ENCODE results near the gene THAP7.
"Not testable (repeated sequence)": the region's sequence is repeated elsewhere in the genome, so short reads cannot be mapped to it uniquely, and the experiment has no call there.

Gene THAP7

GRCh38 chr22:21014726-21015465 is 13.0 kb upstream of the THAP7 start, which contains the start of gene P2RX6:
P2RX6 (plus strand) TSS chr22:21015165; CDS start chr22:21015175, 10 bp downstream.
- intact Hi-C loops (cut with DNase I), result no loop called here
- peak in 4 of 10 donors; percentile 51 to 92 (median 69) for DNase-seq

- peak; percentile 77 to 99 (median 92) for DNase-seq
- intact Hi-C loops (cut with DNase I), result no loop called here
These were observed 12.3 kb upstream of the THAP7 start for GRCh38 chr22:21014202-21014725.

- intact Hi-C loops (cut with DNase I), result no loop called here
- no peak for DNase-seq
These were observed 11.8 kb upstream of the THAP7 start for GRCh38 chr22:21013657-21014201.

- intact Hi-C loops (cut with DNase I), result no loop called here
- peak in 1 of 10 donors; percentile 67 for DNase-seq
These were observed 10.8 kb upstream of the THAP7 start for GRCh38 chr22:21012446-21013407.

- DNase-seq, result peak in 1 of 10 donors; percentile 36
- intact Hi-C loops (cut with DNase I), result no loop called here
These were observed 8.7 kb upstream of the THAP7 start for GRCh38 chr22:21010426-21011113.

- peak in 1 of 10 donors; percentile 45 for DNase-seq
- intact Hi-C loops (cut with DNase I), result no loop called here
These were observed 7.9 kb upstream of the THAP7 start for GRCh38 chr22:21009638-21010425.

- intact Hi-C loops (cut with DNase I); DNase-seq: not testable (repeated sequence)
These were observed 7.3 kb upstream of the THAP7 start for GRCh38 chr22:21009208-21009607.

GRCh38 chr22:21003782-21004181 is 1.9 kb upstream of the THAP7 start:
- DNase-seq, result no peak
- intact Hi-C loops (cut with DNase I), result loop anchor here (5.0 kb wide), 1 partner anchor 146 kb away; the partner anchor contains the start of genes PI4KA and SNAP29

GRCh38 chr22:21000987-21001600 is 824 bp downstream of the THAP7 start:
- peak in 2 of 10 donors; percentile 25 to 89 for DNase-seq

GRCh38 chr22:21000207-21000986 is 1.5 kb downstream of the THAP7 start:
- intact Hi-C loops (cut with DNase I), result loop anchor here (5.0 kb wide), 1 partner anchor 143 kb away; the partner anchor contains the start of genes PI4KA and SNAP29
- DNase-seq, result no peak

More at GRCh38 chr22:21000987-21001600, 824 bp downstream of the THAP7 start:
- intact Hi-C loops (cut with DNase I), result loop anchor here (5.0 kb wide), 1 partner anchor 144 kb away; the partner anchor contains the start of genes PI4KA and SNAP29

GRCh38 chr22:20999350-21000206 is 2.3 kb downstream of the THAP7 start:
- peak in 1 of 10 donors; percentile 83 for DNase-seq
- intact Hi-C loops (cut with DNase I), result loop anchor here (5.0 kb wide), 1 partner anchor 142 kb away; the partner anchor contains the start of genes PI4KA and SNAP29

- peak in 1 of 10 donors; percentile 79 for DNase-seq
- intact Hi-C loops (cut with DNase I), result no loop called here
These were observed 3.2 kb downstream of the THAP7 start for GRCh38 chr22:20998411-20999336.

- DNase-seq, result peak in 1 of 10 donors; percentile 70
- intact Hi-C loops (cut with DNase I), result no loop called here
These were observed 4.2 kb downstream of the THAP7 start for GRCh38 chr22:20997536-20998257.

- intact Hi-C loops (cut with DNase I), result no loop called here
- peak in 1 of 10 donors; percentile 82 for DNase-seq
These were observed 5.1 kb downstream of the THAP7 start for GRCh38 chr22:20996598-20997535.
